CD14-positive monocyte (primary cell): ENCODE measurements around the gene AFAP1L1. TPM values are rescaled to one million over a fixed set of nuclear protein-coding genes. Genes with fewer than 3 reads are reported as not detected.

Experiments
- DNase-seq, 3 donors: peaks; one replicate each; pipeline ENCODE4 v3.0.0-alpha.2; 2011 to 2022
- H2AFZ ChIP-seq: 2 replicates; pipeline ENCODE4 v1.6.0; 2012; ENCODE audit warnings: mild to moderate bottlenecking, low read depth, low read length, inconsistent platforms; ENCODE audit not compliant: insufficient read depth, poor library complexity, severe bottlenecking
- H3K27ac ChIP-seq, 2 donors: 1 replicate in 1 of 2; 2 replicates in 1 of 2; pipeline ENCODE4 v1.5.1; 2012 to 2013; ENCODE audit warnings: low read length in 2 of 2, control low read depth in 1 of 2, inconsistent platforms in 1 of 2, low read depth in 1 of 2, mild to moderate bottlenecking in 1 of 2
- H3K27me3 ChIP-seq, 2 donors: one replicate each; pipeline versions ENCODE4 v1.6.0 to v1.6.1; 2011 to 2013; ENCODE audit warnings: low read length in 2 of 2; ENCODE audit not compliant: control insufficient read depth in 2 of 2, insufficient read depth in 2 of 2
- H3K36me3 ChIP-seq, 2 donors: replicated peaks in 1 of 2; 1 replicate in 1 of 2; 2 replicates in 1 of 2; pipeline versions ENCODE4 v1.5.1 to v1.6.1; 2012 to 2013; ENCODE audit warnings: low read length in 2 of 2, control low read depth in 1 of 2, inconsistent platforms in 1 of 2, mild to moderate bottlenecking in 1 of 2; ENCODE audit not compliant: insufficient read depth in 2 of 2, control insufficient read depth in 1 of 2
- H3K4me1 ChIP-seq, 2 donors: 1 replicate in 1 of 2; 2 replicates in 1 of 2; pipeline versions ENCODE4 v1.5.1 to v1.6.1; 2012 to 2013; ENCODE audit warnings: low read length in 2 of 2, control low read depth in 1 of 2, inconsistent platforms in 1 of 2, mild to moderate bottlenecking in 1 of 2, moderate library complexity in 1 of 2; ENCODE audit not compliant: insufficient read depth in 2 of 2, control insufficient read depth in 1 of 2
- H3K4me2 ChIP-seq: replicated peaks from 2 replicates; pipeline ENCODE3; 2012; ENCODE audit warnings: low read length, moderate library complexity, mild to moderate bottlenecking; ENCODE audit not compliant: poor library complexity, severe bottlenecking; ENCODE audit errors: extremely low read depth
- H3K4me3 ChIP-seq, 3 experiments: fragments of 200-600 bp in 1 of 3; sonication (generic) in 1 of 3; replicated peaks in 1 of 3; 1 replicate in 2 of 3; 2 replicates in 1 of 3; pipeline ENCODE4 v1.5.1; 2011 to 2013; ENCODE audit warnings: low read length in 3 of 3, mild to moderate bottlenecking in 3 of 3, control low read depth in 2 of 3, low read depth in 2 of 3, inconsistent platforms in 1 of 3, moderate library complexity in 1 of 3
- H3K79me2 ChIP-seq: 2 replicates; pipeline ENCODE4 v1.6.0; 2012; ENCODE audit warnings: mild to moderate bottlenecking, control low read depth, inconsistent platforms, low read length, moderate library complexity; ENCODE audit not compliant: insufficient read depth
- H3K9ac ChIP-seq: 2 replicates; pipeline ENCODE4 v1.6.0; 2017; ENCODE audit warnings: low read length, mild to moderate bottlenecking; ENCODE audit not compliant: insufficient read depth, poor library complexity, severe bottlenecking
- H3K9me3 ChIP-seq, 2 donors: replicated peaks in 1 of 2; 1 replicate in 1 of 2; 2 replicates in 1 of 2; pipeline versions ENCODE4 v1.5.1 to v1.6.1; 2012 to 2013; ENCODE audit warnings: low read length in 2 of 2, control low read depth in 1 of 2; ENCODE audit not compliant: control insufficient read depth in 1 of 2, insufficient read depth in 1 of 2
- H4K20me1 ChIP-seq: 2 replicates; pipeline ENCODE4 v1.6.0; 2012; ENCODE audit warnings: mild to moderate bottlenecking, low read length, control low read depth, moderate library complexity; ENCODE audit not compliant: insufficient read depth
- H3K27ac Mint-ChIP-seq, 7 donors: one replicate each; pipeline ENCODE4 v1.8.0; 2020; ENCODE audit warnings: mild to moderate bottlenecking in 7 of 7, mixed read lengths in 7 of 7, moderate library complexity in 6 of 7, inconsistent platforms in 2 of 7
- H3K27me3 Mint-ChIP-seq, 3 donors: one replicate each; pipeline ENCODE4 v1.8.0; 2021 to 2022; ENCODE audit warnings: low read depth in 3 of 3, mild to moderate bottlenecking in 3 of 3, mixed read lengths in 3 of 3, moderate library complexity in 3 of 3, inconsistent platforms in 1 of 3
- H3K36me3 Mint-ChIP-seq, 2 donors: one replicate each; pipeline ENCODE4 v1.8.0; 2020; ENCODE audit warnings: mixed read lengths in 2 of 2, inconsistent platforms in 1 of 2, mild to moderate bottlenecking in 1 of 2
- H3K4me1 Mint-ChIP-seq: one replicate; pipeline ENCODE4 v1.8.0; 2020; ENCODE audit warnings: mild to moderate bottlenecking, mixed read lengths
- H3K4me3 Mint-ChIP-seq, 2 donors: one replicate each; pipeline ENCODE4 v1.8.0; 2020; ENCODE audit warnings: mild to moderate bottlenecking in 2 of 2, mixed read lengths in 2 of 2, moderate library complexity in 1 of 2
- H3K9me3 Mint-ChIP-seq, 7 donors: one replicate each; pipeline ENCODE4 v1.8.0; 2020 to 2022; ENCODE audit warnings: mixed read lengths in 7 of 7, mild to moderate bottlenecking in 6 of 7, moderate library complexity in 6 of 7, inconsistent platforms in 2 of 7
- CTCF ChIP-seq: fragments of 200-600 bp; IDR thresholded peaks from one replicate; pipeline ENCODE4 v1.8.0; 2022; ENCODE audit warnings: antibody characterized with exemption, mild to moderate bottlenecking
- WGBS: methylation state at CpG from one replicate; pipeline ENCODE4 v1.1.5; 2013; ENCODE audit warnings: missing lambda C conversion rate; ENCODE audit not compliant: insufficient coverage; 5-methylcytosine and 5-hydroxymethylcytosine counted together
- intact Hi-C, 2 donors: fragments of 100-400 bp; cut with micrococcal nuclease; formaldehyde crosslinking; loops; one replicate each; pipeline versions ENCODE4 v1.15.0 to v1.15.1; 2023
- polyA plus RNA-seq, 3 donors: library from polyadenylated mRNA; depleted of rRNA in 1 of 3; unstranded in 2 of 3; stranded (reverse) in 1 of 3; fragments of 300-500 nt in 2 of 3; fragments of >200 nt in 1 of 3; fragmentation: Illumina TruSeq in 2 of 3; gene quantifications; 1 replicate in 2 of 3; 2 replicates in 1 of 3; pipeline ENCODE4 v1.2.3, GENCODE V29; 2012 to 2021

The AFAP1L1 gene
- polyA plus RNA-seq, 3 donors: not detected

DNA sequence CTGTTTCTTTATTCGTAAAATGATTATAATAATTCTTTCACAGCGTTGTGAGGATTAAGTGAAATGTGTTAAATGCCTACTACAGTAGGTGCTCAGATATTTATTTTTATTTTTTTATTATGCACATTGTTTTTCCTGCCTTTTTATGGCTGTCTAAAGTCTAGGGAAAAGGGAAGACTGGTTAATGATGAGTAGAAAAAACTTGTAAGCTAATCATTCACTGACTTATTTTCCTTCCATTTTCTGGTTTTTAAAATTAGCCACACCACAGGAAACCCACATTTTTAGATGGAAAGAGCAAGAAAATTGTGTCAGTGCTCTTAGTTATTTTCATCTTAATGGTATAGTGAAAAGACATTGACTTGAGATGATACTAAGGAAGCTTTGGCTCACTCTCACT lies 82.3 kb downstream of the AFAP1L1 start:
- no peak overlapping the region for H2AFZ ChIP-seq
- Mint-ChIP-seq H3K36me3 (peaks cover 60 to 63% of the 10 kb centered on the region in 2 donors), H3K4me3 (no peak overlapping the region), H3K27me3 (no peaks in the 10 kb centered on the region), H3K27ac (no peak overlapping the region), H3K9me3 (no peaks in the 10 kb centered on the region), H3K4me1 (peaks cover 15% of the 10 kb centered on the region)
- TF ChIP-seq CTCF: no peak
- no peak overlapping the region for H3K9ac ChIP-seq
- H3K4me2 ChIP-seq: no peak overlapping the region
- no peaks in the 10 kb centered on the region for H3K9me3 ChIP-seq
- peaks cover 2% of the 10 kb centered on the region for H4K20me1 ChIP-seq
- peaks cover 54 to 69% of the 10 kb centered on the region in 2 donors for H3K36me3 ChIP-seq
- no peak overlapping the region for H3K4me3 ChIP-seq
- peaks cover 14 to 18% of the 10 kb centered on the region in 2 donors for H3K4me1 ChIP-seq
- no peak overlapping the region for H3K27ac ChIP-seq
- DNase-seq: no peak
- WGBS: no CpG with 5 or more reads among the region's 2 CpGs
- intact Hi-C loops: no loop called here
- H3K79me2 ChIP-seq: peaks cover 27% of the 10 kb centered on the region
- H3K27me3 ChIP-seq: no peaks in the 10 kb centered on the region

DNA sequence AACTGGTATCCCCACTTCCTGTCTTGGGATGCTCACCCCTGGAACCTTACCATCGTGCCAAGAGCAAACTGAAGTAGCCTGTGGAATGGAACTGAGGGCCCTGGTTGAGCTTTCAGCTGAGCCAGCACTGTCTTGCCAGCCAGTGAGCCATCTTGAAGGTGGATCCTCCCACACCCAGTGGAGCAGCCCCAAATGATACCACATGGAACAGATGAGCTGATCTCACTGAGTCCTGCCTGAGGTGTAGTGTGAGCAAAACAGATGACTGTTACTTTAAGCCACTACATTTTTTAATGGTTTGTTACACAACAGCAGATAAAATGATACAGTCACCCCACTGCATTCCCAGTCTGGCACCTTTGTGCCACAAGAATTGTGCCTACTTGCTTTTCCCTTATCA lies 84.0 kb downstream of the AFAP1L1 start:
- H3K27ac ChIP-seq: no peak overlapping the region
- no peak overlapping the region for H3K4me2 ChIP-seq
- no peaks in the 10 kb centered on the region for H3K9me3 ChIP-seq
- Mint-ChIP-seq H3K36me3 (peaks cover 44 to 45% of the 10 kb centered on the region in 2 donors), H3K4me1 (peaks cover 33% of the 10 kb centered on the region), H3K27me3 (no peaks in the 10 kb centered on the region), H3K27ac (no peak overlapping the region), H3K4me3 (no peak overlapping the region), H3K9me3 (no peaks in the 10 kb centered on the region)
- 100% methylated on average over 1 of the region's 1 CpG for WGBS
- peaks cover 32 to 36% of the 10 kb centered on the region in 2 donors for H3K4me1 ChIP-seq
- intact Hi-C loops: no loop called here
- peaks cover 6% of the 10 kb centered on the region for H4K20me1 ChIP-seq
- no peak overlapping the region for H2AFZ ChIP-seq
- no peak for DNase-seq
- H3K9ac ChIP-seq: no peak overlapping the region
- no peak overlapping the region for H3K4me3 ChIP-seq
- no peaks in the 10 kb centered on the region for H3K27me3 ChIP-seq
- peaks cover 36 to 51% of the 10 kb centered on the region in 2 donors for H3K36me3 ChIP-seq
- peaks cover 21% of the 10 kb centered on the region for H3K79me2 ChIP-seq
- no peak for TF ChIP-seq CTCF
